GM18951 (cell line): ENCODE measurements around the gene PIF1.

Experiments
- POLR2A ChIP-seq: IDR thresholded peaks from 4 replicates; pipeline ENCODE4 v1.6.1; 2011; ENCODE audit warnings: mild to moderate bottlenecking; ENCODE audit not compliant: insufficient read length, insufficient read depth; ENCODE audit errors: extremely low read depth
- in situ Hi-C: fragments of 300-500 bp; cut with MboI; formaldehyde crosslinking; loops from one replicate; pipeline ENCODE4 v1.12.0; 2022; ENCODE audit warnings: low sequenced_read_pairs, mixed read lengths, inconsistent platforms; ENCODE audit not compliant: unreplicated experiment

The PIF1 gene

DNA sequence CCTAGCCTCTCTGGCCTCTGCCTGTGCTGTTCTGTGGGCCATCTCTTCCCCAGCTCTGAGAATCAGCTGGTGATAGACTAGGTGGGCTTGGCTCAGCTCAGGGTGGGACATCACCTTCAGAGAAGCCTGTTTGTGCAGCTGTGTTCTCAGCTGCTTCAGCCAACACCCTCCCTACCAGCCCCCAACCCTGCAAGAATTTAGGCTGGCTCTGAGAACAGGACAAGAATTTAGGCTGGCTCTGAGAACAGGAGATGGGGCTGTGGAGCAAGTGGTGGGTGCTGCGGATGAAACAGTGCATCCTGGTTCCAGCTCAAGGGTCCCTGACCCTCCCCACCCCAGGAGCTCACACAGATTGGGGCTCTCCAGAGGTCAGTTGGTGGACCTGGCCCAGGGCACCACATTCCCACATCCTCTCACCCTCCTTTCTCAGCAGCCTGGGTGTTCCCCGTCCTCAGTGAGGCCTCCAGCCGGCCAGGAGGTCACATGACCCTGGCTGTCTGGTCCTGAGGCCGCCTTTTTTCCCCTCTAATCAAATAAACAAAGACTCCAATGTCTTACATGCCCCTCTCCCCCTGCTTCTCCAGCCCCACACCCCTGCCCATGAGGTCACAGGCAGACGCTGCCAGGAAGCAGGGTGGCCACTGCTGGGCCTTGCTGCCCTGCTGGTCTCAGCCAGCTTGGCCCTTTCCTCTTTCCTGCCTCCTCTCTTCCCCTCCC lies 31.1 kb upstream of the PIF1 start:
- in situ Hi-C loops, result no loop called here
- TF ChIP-seq POLR2A, result no peak

DNA sequence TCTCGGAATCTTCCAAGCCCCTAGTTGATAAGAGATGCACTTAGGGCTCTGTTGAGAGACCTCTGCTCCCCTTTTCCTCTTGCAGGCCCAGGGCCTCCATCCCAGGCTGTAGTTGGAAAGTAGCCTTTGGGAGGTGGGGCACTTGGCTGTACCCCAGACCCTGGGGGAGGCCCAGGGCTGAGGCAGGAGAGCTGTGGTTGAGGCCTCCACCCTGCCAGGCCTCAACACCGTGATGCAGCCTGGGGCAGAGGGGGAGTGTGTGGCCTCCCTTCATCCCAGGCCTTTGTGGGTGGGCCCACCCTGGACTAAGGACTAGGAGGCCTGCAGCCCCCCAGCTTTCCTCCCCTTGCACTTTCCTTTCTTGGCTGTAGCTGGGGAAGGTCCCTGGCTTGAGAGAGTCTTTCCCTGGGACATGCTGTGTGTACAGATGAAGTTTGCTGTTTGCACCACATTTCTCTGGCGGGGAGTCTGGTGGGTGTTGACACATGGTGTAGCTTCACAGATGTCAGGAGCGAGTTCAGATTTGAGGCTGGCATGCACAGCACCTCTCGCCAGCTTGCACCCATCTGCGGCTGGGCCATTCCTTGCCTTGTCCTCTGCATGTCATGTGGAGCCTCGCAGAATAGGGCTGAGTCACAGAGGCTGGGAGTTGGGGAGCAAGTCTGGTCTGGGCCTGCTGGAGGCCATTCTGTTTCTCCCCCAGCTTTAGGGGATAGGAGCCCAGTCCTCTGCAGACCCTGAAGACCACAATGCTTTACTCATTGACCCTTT lies 29.9 kb upstream of the PIF1 start:
- in situ Hi-C loops, result no loop called here
- TF ChIP-seq POLR2A, result no peak

DNA sequence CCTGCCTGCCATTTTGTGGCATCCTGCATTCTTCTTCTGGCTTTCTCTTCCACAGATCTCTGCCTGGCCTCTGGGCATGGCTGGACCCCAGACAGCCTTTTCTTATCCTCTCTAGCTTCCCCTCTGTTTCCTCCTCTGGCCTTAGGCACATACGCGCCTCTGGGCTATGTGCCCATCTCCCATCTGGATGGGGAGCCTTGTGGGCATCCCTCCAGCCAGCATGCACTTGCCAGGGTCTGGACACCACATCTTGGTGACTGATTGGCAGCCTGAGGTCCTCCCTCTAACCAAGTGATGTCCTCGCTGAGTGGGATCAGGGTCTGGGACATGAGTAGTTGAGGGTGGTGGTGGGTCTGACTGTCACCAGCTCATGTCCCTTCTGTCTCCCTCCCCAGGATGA lies 29.1 kb upstream of the PIF1 start:
- no peak for TF ChIP-seq POLR2A
- in situ Hi-C loops, result no loop called here

DNA sequence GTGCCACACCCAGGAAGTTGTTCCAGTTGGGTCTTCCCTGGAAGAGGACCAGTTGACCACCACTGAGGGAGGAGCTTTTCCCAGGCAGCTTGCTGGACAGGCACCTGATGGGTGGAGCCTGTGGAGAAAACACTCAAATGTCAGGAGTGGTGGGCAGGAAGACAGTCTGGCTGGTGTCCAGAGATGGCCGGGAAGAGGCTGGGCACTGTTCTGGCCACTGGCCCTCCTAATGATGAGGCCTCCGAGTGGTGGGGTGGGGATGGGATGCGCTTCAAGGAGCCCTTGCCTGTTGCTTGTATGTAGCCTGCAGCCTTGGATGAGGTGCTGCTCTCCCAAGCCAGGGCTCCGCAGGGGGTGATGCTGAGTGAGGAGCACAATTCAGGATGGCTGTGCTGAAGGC lies 28.6 kb upstream of the PIF1 start:
- TF ChIP-seq POLR2A, result no peak
- in situ Hi-C loops, result no loop called here

DNA sequence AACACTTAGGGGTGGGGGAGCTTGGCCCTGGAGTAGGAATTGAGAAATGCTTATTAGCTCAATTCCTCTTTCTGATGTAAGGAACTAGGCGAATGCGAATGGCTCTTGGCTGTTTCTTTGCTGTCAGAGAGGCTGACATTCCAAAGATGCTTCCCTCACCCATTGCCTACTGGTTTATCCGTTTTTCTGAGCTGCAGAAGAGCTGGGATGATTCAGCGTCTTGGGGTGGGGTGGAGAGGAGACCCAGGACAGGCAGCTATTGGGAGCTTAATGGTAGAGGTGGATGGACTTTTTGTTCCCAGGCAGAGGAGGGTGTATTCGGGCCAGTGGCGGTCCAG lies 26.0 kb upstream of the PIF1 start:
- TF ChIP-seq POLR2A, result no peak
- in situ Hi-C loops, result no loop called here

DNA sequence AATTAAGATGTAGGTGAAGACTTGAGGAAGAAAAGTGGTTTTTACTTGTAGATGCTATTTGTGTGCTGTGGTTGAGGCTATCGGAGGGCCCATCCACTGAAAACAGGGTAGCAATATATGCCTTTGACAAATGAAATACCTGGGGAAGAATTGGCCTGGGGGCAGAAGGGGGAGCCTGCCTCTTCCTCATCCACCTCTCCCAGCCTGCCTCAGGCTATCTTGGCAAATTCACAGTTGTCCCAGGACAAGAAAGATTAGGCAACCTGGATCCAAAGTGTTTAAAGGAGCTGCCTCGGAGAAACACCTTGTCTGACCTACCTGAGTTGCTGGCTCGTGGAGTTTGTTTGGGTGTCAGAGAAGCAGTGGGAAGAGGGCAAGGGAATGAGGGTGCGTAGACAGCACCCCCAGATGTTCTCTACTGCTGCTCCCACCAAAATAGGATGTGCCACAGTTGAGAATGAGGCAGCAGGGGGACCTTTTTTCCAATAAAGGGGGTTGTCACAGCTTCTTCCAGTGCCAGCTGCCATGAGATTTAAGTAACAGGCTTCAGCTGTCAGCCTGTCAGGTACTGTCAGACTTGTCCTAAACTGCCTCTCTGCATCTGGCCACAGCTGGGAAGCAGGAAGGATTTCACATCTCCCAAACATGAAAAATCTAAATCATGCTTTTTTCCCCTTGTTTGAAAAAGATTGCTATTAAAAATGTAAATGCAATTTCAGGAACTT lies 25.5 kb upstream of the PIF1 start:
- in situ Hi-C loops, result no loop called here
- TF ChIP-seq POLR2A, result no peak

DNA sequence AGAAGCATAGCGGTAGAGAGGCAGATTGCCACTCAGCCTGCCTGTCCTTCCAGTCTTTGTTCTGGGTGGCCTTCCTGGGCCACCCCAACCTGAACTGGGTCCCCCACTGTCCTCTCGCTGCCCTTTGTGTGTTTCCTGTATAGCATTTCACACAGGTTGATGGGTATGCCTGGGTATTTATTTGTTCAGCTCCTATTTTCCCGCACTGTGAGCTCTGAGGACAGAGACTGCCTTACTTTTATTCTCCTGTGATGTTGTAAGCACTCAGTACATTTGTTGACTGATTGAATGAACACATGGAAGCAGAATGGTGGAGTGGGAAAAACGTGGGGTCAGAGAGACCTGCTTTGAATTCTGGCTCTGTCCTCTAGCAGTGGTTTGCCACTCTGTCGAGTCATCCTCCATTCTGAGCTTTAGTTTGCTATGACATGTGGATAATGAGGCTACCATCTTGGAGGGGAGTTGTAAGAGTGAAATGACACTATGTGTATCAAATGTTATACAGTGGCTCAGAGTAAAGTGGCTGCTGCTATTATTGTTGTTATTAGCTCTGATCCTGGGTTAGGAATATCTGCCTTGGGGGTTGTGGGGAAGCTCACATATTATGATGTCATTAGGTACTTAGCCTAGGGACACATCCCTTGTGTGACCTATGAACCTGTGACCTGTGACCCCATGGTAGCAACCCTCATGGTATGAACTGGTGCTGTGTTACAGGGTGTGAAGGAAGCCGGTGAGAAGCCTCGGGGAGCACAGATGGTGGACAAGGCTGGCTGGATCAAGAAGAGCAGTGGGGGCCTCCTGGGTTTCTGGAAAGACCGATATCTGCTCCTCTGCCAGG lies 22.6 kb upstream of the PIF1 start:
- in situ Hi-C loops, result no loop called here

DNA sequence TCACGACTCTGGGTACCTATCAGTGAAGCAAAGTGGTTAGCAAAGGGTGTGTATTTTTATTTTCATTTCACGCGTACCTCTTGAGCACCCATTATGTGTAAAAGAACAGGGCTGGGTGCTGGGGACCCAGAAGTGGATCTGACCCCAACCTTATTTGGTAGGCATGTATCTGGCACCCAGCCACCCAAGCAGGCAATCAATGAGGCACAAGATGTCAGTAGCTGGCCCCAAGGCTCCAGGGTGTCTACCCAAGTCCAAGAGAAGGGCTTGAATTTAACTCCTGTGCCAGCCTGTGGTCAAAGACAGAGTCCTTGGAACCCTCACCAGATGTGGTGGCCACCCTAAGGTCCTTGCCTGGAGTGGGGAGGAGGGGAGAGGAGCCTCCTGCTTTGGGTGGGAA lies 22.0 kb upstream of the PIF1 start:
- in situ Hi-C loops, result no loop called here
- no peak for TF ChIP-seq POLR2A

More for the DNA sequence above, 22.6 kb upstream of the PIF1 start:
- no peak for TF ChIP-seq POLR2A

DNA sequence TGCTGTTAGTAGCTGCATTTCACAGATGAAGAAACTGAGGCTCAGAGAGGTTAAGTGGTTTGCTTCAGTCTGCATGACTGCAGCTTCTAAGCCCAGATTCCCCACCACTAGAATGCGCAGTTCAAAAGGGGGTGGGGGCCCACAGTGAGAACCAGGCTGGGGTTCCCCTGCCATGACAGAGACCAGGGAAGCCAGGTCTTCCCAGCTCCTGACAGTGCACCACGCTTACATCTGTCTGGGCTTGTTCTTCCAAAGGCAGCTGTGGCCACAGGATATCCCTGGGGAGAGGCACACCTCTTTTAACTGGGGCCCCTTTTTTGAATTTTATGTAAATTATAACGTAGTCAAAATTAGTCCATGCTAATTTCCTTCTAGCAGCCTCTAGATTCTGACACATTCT lies 21.6 kb upstream of the PIF1 start:
- in situ Hi-C loops, result no loop called here
- TF ChIP-seq POLR2A, result no peak

DNA sequence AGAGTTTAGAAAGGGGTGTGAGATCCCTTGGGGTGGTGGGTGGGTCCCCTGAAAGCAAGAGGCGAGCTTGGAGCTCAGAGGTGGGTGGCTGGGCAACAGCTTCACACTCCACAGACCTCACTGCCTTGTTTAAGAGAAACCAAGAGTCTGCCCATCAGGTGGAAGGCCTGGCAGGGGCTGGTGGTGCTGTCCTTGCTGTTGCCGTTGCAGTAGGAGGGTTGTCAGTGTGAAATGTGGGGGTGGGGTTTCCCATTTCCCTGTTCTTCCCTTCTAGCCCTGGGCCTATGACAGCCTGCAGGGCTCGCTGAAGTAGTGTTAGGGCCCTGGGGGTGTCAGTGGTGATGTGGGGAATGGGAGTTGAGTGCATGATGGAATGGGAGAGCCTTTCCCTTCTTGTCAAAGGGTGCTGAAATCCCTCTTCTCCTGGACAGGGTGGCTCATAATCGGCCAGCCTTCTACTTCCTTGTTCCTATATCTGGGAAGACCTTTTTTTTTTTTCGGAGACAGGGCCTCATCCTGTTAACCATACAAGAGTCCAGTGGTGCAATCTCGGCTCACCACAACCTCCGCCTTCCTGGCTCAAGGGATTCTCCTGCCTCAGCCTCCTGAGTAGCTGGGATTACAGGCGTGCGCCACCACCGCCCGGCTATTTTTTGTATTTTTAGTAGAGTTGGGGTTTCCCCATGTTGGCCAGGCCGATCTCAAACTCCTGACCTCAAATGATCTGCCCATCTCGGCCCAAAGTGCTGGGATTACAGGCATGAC lies 20.6 kb upstream of the PIF1 start:
- in situ Hi-C loops, result no loop called here

DNA sequence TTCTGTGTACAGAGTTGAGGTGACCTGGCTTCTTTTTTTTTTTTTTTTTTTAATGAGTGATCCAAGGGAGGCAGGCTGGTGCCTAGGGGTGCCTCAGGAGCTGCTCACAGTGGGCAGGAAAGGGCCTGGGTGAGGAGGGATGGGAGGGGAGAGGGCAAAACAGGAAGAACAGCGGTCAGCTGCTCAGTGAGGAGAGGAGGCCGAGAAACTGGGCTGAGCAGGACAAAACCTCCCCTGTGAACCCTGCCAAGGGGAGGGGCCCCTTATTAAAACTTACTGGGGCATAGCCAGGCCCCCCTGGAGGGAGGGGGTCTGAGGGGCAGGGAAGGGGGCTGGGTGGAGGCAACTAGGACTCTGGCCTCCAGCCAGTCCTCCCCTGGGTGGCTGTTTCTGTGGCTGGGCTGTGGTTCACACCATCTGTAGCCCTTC lies 19.8 kb upstream of the PIF1 start:
- TF ChIP-seq POLR2A, result no peak
- in situ Hi-C loops, result no loop called here

More for the DNA sequence above, 20.6 kb upstream of the PIF1 start:
- peak; percentile 8 for TF ChIP-seq POLR2A

DNA sequence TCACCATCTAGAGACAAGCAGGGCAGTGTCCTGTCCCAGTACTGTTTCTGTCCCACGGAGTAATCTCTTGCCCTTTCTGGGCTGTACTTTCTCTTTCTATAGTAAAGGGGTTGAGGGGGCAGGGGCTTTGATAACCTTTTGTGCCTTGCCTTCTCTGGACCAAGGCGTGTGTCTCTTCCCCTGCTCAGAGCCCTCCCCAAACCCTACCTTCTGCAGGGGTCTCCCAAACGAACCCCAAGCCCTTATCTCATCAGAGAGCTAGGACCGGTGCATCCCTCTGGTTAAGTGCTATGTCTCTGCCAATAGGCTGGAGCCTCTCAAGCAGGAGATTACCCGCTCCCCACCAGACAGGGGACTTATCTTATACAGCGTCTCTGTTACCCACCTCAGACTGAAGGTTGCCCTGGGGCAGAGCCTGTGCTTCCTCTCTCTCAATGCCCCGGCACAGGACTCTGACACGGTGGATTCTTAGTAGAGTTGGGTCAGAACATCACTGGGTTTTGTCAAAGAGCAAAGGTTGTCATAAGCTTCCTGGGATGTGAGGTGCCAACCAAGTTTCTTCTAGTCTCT lies 19.2 kb upstream of the PIF1 start:
- no peak for TF ChIP-seq POLR2A

More for the DNA sequence above, 19.2 kb upstream of the PIF1 start:
- in situ Hi-C loops, result no loop called here
